Measurements from ENCODE around the gene PTX4. TPM values are rescaled to one million over a fixed set of nuclear protein-coding genes. Genes with fewer than 3 reads are reported as not detected.
A peak's percentile ranks its signal among the peaks of the same experiment; 100 is the strongest.

The PTX4 gene
- total and polyA plus RNA-seq, 9 of the 15 experiments (the other 6 are each of a cell fraction or from before 2014, with no cell fraction given) = 0.11 TPM; not detected in 8

DNA sequence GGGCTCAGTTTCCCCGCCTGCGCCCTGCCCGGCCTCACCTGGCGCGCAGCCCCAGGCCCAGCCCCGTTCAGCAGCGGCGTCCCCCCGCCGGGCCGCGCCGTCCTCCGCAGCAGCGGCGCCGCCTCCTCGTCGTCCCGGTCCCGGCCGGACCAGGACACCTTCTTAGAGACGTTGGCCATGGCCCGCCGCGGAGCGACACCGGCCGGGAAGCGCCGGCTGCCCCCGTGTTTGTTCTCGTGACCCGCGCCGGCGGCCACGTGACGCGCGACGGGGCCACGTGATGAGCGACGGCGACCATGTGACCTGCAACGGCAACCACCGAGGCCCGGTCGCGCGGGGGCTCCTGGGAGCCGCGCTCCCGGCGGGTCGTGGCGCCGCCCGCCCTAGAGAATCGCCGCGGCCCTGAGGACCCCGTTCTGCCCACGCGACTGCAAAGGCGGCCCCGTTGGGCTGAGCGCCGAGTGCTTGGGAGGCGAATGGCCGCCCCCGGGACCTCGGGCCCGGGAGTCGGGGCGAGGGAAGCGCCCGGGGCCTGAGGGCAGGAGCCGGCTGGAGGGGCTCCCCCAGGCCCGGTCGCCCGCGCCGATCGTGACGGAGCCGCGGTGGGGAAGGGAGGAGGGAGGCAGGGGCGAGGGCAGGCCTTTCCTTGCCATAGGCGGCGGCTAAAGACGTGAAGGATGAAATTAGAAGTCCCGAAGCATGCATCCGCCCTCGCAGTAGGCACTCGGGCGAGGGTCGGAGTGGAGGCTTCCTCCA, 13.8 kb downstream of the PTX4 start, which contains the start of gene CLCN7 (continued):
- peak; percentile 84; the same call in 1 of the 2 replicates for TF ChIP-seq ZBTB1 (CRISPR knock-in tag; IDR thresholded peaks at IDR 0.05; ENCODE audit: borderline replicate concordance, low read depth)
- 0 out of 2 replicates have a peak, but pooled peaks have one; percentile 20 for TF ChIP-seq NR2F6 (CRISPR knock-in tag; IDR thresholded peaks at IDR 0.05)
- TF ChIP-seq NFYB (IDR thresholded peaks at IDR 0.05; ENCODE audit: extremely low read depth, insufficient read length) = no peak
- peak; percentile 96 for TF ChIP-seq ZNF232 (CRISPR knock-in tag; IDR thresholded peaks at IDR 0.05)
- 0 out of 2 replicates have a peak, but pooled peaks have one; percentile 35 for TF ChIP-seq PRMT5 (CRISPR knock-in tag; IDR thresholded peaks at IDR 0.05)
- TF ChIP-seq RCOR1 (IDR thresholded peaks at IDR 0.05; ENCODE audit: borderline replicate concordance in 1 of 2, low read depth in 2 of 2, low read length in 2 of 2) = peak in 1 of 2 experiments; percentile 87; a peak in 2 of 4 replicates
- TF ChIP-seq KDM4B (IDR thresholded peaks at IDR 0.05; ENCODE audit: borderline replicate concordance in 2 of 2, low read depth in 1 of 2) = peak in 1 of 2 experiments; percentile 32; a peak in 1 of 4 replicates
- peak; percentile 96 for TF ChIP-seq RBFOX2 (IDR thresholded peaks at IDR 0.05; ENCODE audit: low read depth, low read length)
- TF ChIP-seq, protein P1, sequence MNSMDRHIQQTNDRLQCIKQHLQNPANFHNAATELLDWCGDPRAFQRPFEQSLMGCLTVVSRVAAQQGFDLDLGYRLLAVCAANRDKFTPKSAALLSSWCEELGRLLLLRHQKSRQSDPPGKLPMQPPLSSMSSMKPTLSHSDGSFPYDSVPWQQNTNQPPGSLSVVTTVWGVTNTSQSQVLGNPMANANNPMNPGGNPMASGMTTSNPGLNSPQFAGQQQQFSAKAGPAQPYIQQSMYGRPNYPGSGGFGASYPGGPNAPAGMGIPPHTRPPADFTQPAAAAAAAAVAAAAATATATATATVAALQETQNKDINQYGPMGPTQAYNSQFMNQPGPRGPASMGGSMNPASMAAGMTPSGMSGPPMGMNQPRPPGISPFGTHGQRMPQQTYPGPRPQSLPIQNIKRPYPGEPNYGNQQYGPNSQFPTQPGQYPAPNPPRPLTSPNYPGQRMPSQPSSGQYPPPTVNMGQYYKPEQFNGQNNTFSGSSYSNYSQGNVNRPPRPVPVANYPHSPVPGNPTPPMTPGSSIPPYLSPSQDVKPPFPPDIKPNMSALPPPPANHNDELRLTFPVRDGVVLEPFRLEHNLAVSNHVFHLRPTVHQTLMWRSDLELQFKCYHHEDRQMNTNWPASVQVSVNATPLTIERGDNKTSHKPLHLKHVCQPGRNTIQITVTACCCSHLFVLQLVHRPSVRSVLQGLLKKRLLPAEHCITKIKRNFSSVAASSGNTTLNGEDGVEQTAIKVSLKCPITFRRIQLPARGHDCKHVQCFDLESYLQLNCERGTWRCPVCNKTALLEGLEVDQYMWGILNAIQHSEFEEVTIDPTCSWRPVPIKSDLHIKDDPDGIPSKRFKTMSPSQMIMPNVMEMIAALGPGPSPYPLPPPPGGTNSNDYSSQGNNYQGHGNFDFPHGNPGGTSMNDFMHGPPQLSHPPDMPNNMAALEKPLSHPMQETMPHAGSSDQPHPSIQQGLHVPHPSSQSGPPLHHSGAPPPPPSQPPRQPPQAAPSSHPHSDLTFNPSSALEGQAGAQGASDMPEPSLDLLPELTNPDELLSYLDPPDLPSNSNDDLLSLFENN (IDR thresholded peaks at IDR 0.05; ENCODE audit: low read depth in 2 of 2, low read length in 2 of 2) = no peak
- TF ChIP-seq, protein P2, sequence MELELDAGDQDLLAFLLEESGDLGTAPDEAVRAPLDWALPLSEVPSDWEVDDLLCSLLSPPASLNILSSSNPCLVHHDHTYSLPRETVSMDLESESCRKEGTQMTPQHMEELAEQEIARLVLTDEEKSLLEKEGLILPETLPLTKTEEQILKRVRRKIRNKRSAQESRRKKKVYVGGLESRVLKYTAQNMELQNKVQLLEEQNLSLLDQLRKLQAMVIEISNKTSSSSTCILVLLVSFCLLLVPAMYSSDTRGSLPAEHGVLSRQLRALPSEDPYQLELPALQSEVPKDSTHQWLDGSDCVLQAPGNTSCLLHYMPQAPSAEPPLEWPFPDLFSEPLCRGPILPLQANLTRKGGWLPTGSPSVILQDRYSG (tag; conservative IDR thresholded peaks at IDR 0.05; ENCODE audit: low read depth) = 0 out of 2 replicates have a peak, but pooled peaks have one; percentile 18
- TF ChIP-seq XRCC3 (IDR thresholded peaks at IDR 0.05) = no peak
- TF ChIP-seq MXI1 (IDR thresholded peaks at IDR 0.05; ENCODE audit: low read depth, low read length) = no peak
- no peak for TF ChIP-seq HSF4 (CRISPR knock-in tag; IDR thresholded peaks at IDR 0.05; ENCODE audit: borderline replicate concordance)
- peak; percentile 94 for TF ChIP-seq NR1H2 (CRISPR knock-in tag; IDR thresholded peaks at IDR 0.05)
- TF ChIP-seq DIDO1 (tag; IDR thresholded peaks at IDR 0.05; ENCODE audit: low read depth) = no peak
- peak; percentile 83; the same call in 1 of the 2 replicates for TF ChIP-seq EP400 (IDR thresholded peaks at IDR 0.05)
- no peak for TF ChIP-seq ETS2 (tag; IDR thresholded peaks at IDR 0.05; ENCODE audit: borderline replicate concordance, poor library complexity, severe bottlenecking)
- no peak for TF ChIP-seq CEBPB (tag; IDR thresholded peaks at IDR 0.05)
- no peak for TF ChIP-seq MEIS2 (IDR thresholded peaks at IDR 0.05; ENCODE audit: partially characterized antibody)
- no peak for TF ChIP-seq TFAM (CRISPR knock-in tag; conservative IDR thresholded peaks at IDR 0.05)
